Activated CD4-positive, CD25-positive, alpha-beta regulatory T cell (primary cell): Measurements from ENCODE around the gene NRDE2.
A peak's percentile ranks its signal among the peaks of the same experiment; 100 is the strongest.

ENCODE experiments used
- DNase-seq, 4 experiments: peaks; one replicate each; lab custom pipeline; 2025; lab: John Stamatoyannopoulos, UW

The NRDE2 gene, protein sequence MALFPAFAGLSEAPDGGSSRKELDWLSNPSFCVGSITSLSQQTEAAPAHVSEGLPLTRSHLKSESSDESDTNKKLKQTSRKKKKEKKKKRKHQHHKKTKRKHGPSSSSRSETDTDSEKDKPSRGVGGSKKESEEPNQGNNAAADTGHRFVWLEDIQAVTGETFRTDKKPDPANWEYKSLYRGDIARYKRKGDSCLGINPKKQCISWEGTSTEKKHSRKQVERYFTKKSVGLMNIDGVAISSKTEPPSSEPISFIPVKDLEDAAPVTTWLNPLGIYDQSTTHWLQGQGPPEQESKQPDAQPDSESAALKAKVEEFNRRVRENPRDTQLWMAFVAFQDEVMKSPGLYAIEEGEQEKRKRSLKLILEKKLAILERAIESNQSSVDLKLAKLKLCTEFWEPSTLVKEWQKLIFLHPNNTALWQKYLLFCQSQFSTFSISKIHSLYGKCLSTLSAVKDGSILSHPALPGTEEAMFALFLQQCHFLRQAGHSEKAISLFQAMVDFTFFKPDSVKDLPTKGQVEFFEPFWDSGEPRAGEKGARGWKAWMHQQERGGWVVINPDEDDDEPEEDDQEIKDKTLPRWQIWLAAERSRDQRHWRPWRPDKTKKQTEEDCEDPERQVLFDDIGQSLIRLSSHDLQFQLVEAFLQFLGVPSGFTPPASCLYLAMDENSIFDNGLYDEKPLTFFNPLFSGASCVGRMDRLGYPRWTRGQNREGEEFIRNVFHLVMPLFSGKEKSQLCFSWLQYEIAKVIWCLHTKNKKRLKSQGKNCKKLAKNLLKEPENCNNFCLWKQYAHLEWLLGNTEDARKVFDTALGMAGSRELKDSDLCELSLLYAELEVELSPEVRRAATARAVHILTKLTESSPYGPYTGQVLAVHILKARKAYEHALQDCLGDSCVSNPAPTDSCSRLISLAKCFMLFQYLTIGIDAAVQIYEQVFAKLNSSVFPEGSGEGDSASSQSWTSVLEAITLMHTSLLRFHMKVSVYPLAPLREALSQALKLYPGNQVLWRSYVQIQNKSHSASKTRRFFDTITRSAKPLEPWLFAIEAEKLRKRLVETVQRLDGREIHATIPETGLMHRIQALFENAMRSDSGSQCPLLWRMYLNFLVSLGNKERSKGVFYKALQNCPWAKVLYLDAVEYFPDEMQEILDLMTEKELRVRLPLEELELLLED

DNA sequence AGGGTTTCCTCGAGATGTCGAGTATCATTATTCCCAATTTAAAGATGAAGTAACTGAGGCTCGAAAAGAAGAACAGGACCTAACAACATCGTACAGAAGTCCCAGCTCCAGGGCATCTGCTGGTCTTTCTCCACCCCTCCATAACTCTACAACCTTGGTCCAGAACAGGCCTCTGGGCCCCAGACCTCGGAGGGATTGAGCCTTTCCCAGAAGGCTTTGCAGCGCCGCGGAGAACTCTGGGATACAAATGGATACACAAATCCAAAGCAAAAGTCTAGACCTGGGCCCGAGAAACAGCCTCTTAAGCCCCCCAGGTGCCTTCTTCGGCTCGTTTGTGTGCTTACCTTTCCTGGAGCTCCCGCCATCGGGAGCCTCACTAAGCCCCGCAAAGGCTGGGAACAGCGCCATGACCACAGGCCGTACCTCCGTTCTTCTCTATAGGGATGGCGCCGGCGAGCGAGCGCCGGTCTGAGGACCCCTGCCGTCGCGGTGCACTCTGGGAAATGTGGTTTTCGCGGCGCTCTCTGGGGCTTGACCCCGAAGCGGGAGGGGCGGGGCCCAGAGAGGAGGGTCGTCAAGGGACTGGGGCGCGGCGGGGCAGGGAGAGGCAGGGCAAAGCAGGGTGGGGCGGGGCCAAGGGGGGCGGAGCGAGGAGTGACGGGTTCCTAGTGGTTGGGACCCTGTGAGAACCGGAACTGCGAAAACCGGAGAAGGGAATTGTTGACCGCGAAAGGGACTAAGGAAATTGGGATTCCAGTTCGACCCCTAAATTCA, at the start of gene NRDE2:
Gene NRDE2 (minus strand): TSS at position 445 of the 774 bp plus-strand sequence. CDS start 37 bp downstream, at position 408.
- peak; percentile 87 to 98 (median 94) for DNase-seq

DNA sequence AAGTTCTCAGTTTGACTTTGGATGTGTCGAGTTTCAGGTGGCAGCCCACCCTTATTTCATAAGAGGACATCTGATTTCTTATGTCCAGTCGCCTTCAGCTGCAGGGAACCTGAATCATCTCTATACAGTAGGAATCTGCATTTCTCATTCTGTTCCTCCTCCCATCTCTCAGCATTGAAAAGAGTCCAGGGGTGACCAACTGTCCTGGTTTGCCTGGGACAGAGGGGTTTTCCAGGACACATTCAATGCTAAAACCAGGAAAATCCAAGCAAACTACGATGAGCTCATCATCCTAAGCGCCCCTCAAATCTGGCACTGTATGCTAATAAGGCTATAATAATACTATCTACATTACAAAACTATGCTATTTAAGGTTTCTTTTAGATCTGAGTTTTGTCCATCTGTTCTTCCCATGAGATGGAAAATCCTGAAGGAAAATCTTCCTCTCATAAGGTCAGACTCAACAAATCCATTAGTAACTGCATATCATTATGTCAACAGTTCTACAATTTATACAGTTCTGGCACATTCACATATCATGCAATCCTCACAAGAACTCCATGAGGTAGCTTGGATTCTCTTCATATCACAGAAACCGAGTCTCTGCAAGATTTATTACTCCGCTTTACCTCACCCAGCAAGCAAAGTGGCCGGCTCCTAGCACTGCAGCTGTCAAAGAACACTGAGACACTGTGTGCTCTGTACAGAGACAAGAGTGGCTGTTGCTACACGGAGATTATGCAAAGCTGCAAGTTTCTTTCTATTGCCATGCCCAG, 49.5 kb upstream of the NRDE2 start:
- DNase-seq = no peak

- DNase-seq = no peak
Measured at GRCh38 chr14:90379106-90379505, 47.4 kb upstream of the NRDE2 start.

DNA sequence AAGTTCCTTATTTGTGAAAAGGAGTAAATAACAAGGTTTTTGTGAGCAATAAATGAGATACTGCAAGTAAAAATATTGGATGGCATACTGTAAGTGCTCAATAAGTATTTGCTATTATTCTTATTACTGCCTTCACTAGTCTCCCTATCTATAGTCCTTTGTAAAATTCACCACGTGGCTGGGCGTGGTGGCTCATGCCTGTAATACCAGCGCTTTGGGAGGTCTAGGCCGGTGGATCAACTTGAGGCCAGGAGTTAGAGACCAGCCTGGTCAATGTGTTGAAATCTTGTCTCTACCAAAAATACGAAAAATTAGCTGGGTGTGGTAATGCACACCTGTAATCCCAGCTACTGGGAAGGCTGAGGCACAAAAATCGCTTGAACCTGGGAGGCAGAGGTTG, 46.5 kb upstream of the NRDE2 start:
- DNase-seq = no peak

DNA sequence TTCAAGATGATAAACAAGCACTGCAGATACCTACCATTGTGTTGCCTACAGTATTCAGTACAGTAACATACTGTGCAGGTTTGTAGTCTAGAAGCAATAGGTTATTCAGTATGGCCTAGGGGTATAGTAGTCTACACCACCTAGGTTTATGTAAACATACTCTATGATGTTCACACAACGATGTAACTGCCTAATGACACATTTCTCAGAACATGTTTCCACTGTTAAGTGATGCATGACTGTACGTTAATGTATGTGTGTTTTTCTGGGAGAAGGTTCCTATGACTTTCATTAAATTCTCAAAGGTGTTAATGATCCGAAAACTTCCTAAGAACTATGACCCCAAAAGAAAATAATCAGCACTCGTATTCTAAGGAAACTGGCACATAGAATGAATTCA, 44.2 kb upstream of the NRDE2 start:
- no peak for DNase-seq

DNA sequence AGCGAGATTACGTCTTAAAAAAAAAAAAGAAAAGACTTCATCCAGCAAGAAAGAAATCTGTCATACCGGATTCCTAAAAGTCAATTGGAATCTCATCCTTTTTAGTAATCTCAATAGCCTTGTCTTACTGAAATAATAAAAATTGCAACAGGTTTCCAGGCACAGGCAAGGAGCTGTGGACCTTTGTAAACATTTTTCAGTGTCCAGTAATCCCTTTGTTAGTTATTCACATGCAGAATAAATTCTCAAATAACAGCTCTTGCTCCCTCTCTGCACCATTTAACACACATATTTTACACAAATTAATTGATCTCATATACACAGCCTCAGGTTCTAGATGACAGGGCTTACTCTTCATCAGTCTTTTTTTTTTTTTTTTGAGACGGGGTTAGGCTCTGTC, 43.1 kb upstream of the NRDE2 start:
- DNase-seq = no peak

GRCh38 chr14:90373887-90374286, 42.1 kb upstream of the NRDE2 start:
- DNase-seq = no peak

DNA sequence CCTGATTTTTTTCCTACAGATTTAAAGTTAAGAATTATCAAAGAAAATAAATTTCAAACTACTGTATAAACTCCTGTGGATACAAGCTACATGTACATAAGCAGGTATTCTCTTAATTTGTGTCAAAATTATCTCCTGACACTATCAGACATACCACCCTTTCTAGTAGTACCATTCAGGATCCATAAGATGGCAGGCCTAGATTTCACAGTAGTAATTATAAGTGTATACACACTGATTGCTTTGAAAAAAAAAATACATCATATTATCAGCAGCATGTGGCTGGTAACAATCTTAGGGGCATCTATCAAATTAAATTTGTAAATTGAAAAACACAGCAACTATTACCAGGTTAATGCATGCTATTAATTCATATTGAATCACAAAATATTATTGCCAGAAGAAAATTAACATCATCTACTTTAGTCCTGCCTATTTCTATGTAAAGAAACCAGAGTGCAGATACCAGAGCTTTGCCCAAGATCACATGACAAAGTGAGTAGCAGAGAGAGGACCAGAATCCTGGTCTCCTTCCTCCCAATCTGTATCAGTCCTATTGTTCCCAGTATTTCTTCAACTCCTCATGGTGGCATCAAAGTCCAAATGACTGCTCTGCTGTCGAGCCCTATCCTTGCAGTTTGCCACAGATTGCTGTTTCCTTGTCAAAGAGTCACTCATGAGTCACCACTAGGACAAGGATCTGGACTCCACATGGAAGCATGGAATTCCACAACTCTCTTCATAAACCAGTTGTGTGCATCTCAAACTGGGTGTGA, 37.4 kb upstream of the NRDE2 start:
- no peak for DNase-seq

DNA sequence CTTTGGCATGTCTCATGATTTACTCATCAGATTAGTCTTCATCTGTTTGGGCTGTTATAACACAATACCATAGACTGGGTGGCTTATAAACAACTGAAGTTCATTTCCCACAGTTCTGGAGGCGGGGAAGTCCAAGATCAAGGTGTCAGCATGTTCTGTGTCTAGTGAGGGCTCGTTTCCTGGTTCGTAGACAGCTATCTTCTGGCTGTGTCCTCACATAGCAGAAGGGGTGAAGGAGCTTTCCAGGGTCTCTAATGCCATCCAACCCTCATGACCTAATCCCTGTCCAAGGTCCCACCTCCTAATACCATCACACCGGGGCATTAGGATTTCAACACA, 30.8 kb upstream of the NRDE2 start:
- no peak for DNase-seq

GRCh38 chr14:90361865-90362557, 30.3 kb upstream of the NRDE2 start:
- DNase-seq = no peak

- no peak for DNase-seq
Measured at GRCh38 chr14:90358359-90358758, 26.6 kb upstream of the NRDE2 start.

DNA sequence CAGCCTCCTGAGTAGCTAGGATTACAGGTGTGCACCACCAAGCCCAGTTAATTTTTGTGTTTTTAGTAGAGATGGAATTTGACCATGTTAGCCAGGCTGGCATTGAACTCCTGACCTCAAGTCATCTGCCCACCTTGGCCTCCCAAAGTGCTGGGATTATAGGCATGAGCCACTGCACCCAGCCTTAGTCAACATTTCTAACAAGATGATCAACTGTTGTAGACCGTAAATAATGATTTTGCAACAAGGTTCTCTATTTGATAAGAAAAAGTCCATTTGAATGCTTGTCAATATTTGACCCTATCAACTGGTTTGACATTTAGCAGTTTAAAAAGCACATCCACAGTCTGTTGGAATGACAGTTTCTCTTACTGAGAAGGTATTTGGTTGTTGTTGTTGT, 25.2 kb upstream of the NRDE2 start:
- DNase-seq = no peak

DNA sequence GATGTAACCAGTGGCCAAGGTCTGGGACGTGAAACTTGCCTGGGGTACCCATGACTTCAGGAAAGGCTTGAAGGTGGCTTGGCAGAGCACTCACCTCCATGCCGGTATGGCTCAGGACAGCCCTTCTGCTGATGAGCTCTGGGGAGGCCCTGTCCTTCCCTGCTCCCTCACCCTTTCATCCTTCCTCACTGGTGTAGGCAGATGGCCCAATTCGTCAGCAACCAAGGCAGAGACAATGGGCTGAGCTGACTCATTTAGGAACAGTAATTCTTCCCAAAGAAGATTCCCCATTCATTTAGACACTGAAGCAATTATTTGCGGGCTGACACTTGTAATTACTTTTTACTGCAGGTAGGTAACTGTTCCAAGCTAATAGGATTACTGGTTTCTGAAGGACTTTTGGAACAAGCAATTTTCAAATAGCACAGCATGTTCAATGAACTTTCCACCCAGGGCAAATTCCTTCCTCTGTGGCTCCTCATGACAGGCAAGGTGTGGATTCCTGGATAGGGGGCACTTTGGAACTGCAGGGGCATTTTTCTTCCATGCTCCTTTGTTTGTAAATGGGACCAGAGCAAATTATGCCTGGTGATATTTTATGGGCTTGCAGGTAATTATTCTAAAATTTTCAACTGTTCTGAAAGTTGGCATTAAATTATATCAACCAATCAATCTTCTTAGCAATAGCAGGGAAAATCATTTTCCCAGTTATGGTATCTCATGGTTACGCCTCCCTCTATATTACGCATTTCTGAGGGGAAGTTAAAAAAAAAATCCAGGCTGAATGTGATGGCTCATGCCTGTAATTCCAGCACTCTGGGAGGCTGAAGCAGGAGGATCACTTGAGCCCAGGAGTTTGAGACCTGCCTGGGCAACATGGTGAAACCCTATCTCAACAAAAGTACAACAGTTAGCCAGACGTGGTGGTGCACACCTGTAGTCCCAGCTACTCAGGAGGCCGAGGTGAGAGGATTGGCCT, 24.1 kb upstream of the NRDE2 start:
- no peak for DNase-seq

DNA sequence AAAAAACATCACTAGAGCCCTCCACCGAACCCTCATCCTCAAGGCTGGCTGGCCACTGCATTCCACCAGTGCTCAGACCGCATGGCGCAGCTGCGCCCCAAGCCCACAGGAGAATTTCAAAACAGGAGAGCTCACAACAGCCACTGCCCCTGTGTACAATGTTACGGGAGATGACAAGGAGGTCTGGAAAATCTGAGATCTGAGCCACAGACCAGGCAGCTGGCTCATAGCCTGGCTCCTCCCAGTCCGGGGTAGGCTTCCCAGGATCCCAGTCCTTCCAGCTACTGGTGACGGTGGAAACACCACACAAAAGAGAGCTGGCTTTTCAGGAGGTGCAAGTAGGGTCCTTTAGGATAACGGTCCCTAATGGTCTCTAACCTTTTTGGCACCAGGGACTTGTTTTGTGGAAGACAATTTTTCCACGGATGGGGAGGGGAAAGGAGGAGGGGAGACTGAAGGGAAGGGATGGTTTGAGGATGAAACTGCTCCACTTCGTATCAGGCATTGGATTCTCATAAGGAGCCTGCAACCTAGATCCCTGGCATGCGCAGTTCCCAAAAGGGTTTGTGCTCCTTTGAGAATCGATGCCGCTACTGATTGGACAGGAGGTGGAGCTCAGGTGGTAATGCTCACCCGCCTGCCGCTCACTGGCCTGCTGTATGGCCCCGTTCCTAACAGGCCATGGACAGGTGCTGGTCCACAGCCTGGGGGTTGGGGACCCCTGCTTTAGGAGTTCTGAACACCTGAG, 23.0 kb upstream of the NRDE2 start:
- no peak for DNase-seq

DNA sequence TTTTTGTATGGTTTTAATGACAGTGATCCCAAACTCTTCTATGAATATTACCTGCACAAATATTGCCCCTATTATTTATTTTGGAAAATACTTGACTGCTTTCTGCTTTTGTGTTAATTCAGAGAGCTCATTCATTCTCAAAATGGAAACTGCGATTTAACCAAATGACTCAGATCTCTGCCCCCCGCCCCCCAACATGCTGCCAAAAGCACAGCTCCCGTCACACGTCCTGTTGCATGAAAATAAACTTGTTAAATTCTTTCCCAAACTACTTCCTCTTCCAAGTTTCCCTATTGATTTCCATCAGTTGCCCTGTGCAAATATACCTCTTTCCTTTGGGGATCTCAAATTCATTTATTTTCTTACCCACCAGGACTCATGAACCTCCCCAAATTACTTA, 18.0 kb upstream of the NRDE2 start:
- DNase-seq = no peak

GRCh38 chr14:90348270-90348669, 16.5 kb upstream of the NRDE2 start:
- DNase-seq = no peak

DNA sequence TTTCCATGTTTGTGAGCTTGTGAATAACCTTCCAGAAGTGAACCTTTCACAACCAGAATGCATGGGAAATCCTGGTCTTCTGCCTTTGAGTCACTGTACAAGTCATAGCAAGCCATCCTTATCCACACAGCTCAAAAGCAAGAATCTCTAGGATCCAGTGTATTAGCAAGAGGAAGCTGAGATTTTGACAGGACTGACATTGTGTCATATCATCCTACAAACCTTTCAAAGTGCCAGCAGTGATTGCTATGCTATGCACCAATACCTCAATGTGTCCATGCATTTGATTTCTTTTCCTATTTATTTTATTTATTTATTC, 13.5 kb upstream of the NRDE2 start:
- no peak for DNase-seq
